ENCODE measurements around the gene WDFY4.

WDFY4 gene

DNA sequence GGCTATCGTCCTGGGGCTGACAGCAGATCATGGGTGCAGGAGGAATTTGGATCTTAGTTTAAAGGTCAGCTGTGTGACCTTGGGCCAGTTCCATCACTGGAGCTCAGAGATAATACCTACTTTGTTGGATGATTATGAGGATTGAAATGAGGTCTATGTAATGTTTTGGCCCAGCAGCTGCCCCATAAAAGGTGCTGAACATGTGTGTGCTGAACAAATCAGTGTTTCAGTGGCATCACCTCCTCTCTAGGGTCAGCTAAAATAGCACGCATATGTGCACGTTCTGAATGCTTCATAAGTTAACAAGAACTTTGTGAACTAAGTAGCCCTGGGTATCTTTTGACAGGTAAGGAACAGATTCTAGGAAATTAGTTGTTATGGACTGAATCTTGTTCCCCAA lies 339.8 kb downstream of the WDFY4 start:
- TF ChIP-seq Cebpa-rat (IDR thresholded peaks at IDR 0.05): no peak
- Histone ChIP-seq H3K9ac (no peak overlapping the region), H3K4me1 (no peaks in the 10 kb centered on the region), H3K36me3 (no peaks in the 10 kb centered on the region), H3K4me2 (no peak overlapping the region), H3K4me3 (no peak overlapping the region), H4K20me1 (no peaks in the 10 kb centered on the region), H3K27me3 (no peaks in the 10 kb centered on the region), H3K9me3 (replicated peaks in 1 of 11) (no peaks in the 10 kb centered on the region), H3K27ac (no peak overlapping the region)

DNA sequence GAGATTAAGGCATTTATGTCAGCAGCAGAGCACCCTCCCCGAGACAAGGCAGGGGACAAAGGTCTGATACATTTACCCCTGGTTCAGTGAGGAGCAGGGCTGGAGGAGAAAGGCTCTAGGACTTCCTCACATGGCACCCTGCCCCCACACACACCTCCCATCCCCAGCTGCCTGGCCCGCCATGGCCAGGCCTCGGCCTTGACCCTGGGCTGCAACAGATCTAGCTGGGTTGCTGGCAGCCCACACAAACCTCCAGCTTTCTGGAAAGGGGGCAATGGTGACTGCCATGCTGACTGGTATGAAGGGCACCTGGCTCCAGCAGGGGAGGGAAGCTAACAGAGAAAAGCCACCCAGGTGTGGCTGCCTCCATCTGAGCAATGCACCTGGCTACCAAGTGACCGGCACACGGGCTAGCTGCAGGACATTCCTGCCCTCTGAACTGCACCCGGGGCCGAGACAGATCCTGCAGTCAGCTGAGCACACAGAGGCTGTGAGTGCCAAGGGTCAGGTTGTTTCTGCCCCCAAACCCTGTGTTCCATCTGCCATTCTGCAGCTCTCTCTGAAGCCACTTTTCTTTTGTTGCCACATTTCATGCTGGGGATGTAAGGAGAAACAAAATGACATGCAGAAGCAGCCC lies 340.8 kb downstream of the WDFY4 start:
- H3K9ac ChIP-seq: no peak overlapping the region
- H3K4me1 ChIP-seq: no peaks in the 10 kb centered on the region
- no peak for TF ChIP-seq Cebpa-rat (IDR thresholded peaks at IDR 0.05)
- no peak overlapping the region for H3K4me2 ChIP-seq
- no peaks in the 10 kb centered on the region for H4K20me1 ChIP-seq
- H3K27me3 ChIP-seq: no peaks in the 10 kb centered on the region
- H3K9me3 ChIP-seq (replicated peaks in 1 of 11): no peaks in the 10 kb centered on the region
- no peaks in the 10 kb centered on the region for H3K36me3 ChIP-seq
- no peak overlapping the region for H3K4me3 ChIP-seq
- no peak overlapping the region for H3K27ac ChIP-seq

DNA sequence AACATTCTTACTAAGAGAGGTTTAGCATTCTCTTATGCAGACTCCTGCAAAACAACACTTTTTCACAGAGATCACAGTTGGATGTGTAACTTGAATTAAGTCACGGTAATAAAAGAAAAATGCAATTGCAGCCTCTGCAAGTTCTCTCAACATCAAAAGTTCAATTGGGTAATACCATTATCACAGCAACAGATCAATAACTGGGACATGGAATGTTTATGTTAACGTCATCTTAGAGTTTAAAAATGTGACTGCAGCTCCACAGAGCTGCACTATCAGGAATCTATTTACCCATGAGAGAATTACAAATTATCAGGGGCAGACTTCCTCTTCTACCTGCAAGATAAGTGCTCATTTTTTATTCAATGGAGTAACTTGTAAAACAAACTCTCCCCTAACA lies 344.0 kb downstream of the WDFY4 start:
- no peaks in the 10 kb centered on the region for H3K9me3 ChIP-seq (replicated peaks in 1 of 11)
- no peak for TF ChIP-seq Cebpa-rat (IDR thresholded peaks at IDR 0.05)
- H3K4me3 ChIP-seq: no peak overlapping the region
- no peak overlapping the region for H3K4me2 ChIP-seq
- H3K4me1 ChIP-seq: no peaks in the 10 kb centered on the region
- no peaks in the 10 kb centered on the region for H4K20me1 ChIP-seq
- H3K27ac ChIP-seq: no peak overlapping the region
- H3K36me3 ChIP-seq: no peaks in the 10 kb centered on the region
- no peak overlapping the region for H3K9ac ChIP-seq
- H3K27me3 ChIP-seq: no peaks in the 10 kb centered on the region

DNA sequence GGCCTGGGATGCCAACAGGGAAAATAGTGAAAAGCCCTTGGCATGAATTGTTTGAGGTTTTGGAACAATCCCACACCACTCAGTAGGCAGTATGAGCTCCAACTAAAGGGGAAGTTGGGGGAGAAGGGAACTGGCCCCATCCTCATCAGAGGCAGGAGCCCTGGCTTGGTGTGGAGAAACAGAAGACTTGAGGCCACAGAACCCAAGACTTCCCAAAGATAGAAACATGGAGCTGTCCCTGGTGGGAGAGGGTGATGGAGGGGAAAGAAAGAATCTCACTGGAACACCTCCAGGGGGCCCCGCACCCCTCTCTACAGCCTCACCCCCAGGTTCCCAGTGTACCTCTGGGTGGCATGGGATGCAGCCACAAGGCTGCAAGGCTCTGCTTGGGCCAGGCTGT lies 345.0 kb downstream of the WDFY4 start:
- H3K4me2 ChIP-seq: no peak overlapping the region
- H3K36me3 ChIP-seq: no peaks in the 10 kb centered on the region
- H3K9ac ChIP-seq: no peak overlapping the region
- TF ChIP-seq Cebpa-rat (IDR thresholded peaks at IDR 0.05): no peak
- H3K9me3 ChIP-seq (replicated peaks in 1 of 11): no peaks in the 10 kb centered on the region
- H3K27ac ChIP-seq: no peak overlapping the region
- H3K4me1 ChIP-seq: no peaks in the 10 kb centered on the region
- H3K27me3 ChIP-seq: no peaks in the 10 kb centered on the region
- H3K4me3 ChIP-seq: no peak overlapping the region
- no peaks in the 10 kb centered on the region for H4K20me1 ChIP-seq
